Measurements from ENCODE around the gene UBN2.

GRCh38 chr7:139328375-139328774, 97.3 kb downstream of the UBN2 start:
- TF ChIP-seq CTCF (CRISPR knock-in tag; IDR thresholded peaks at IDR 0.05) (no peak), RAD21 (CRISPR knock-in tag; IDR thresholded peaks at IDR 0.05) (no peak), ZNF121 (CRISPR knock-in tag; IDR thresholded peaks at IDR 0.05) (no peak), HOXA5 (CRISPR knock-in tag; IDR thresholded peaks at IDR 0.05) (no peak)
